Gastroesophageal sphincter (tissue), 3 donors: ENCODE measurements around the gene EPHA8.

Source experiments
- POLR2A ChIP-seq, 2 donors: fragments of 450-650 bp; IDR thresholded peaks; one replicate each; pipeline ENCODE4 v1.6.1; 2017; ENCODE audit warnings: antibody characterized with exemption in 2 of 2, mild to moderate bottlenecking in 2 of 2, moderate library complexity in 1 of 2
- TF ChIP-seq, protein P1 (sequence below), 4 experiments: fragments of 200-600 bp in 2 of 4; fragments of 450-650 bp in 2 of 4; sonication (generic) in 1 of 4; IDR thresholded peaks; one replicate each; pipeline ENCODE4 v1.5.1; 2017 to 2019; ENCODE audit warnings: antibody characterized with exemption in 4 of 4, mild to moderate bottlenecking in 2 of 4, moderate library complexity in 2 of 4

DNA sequence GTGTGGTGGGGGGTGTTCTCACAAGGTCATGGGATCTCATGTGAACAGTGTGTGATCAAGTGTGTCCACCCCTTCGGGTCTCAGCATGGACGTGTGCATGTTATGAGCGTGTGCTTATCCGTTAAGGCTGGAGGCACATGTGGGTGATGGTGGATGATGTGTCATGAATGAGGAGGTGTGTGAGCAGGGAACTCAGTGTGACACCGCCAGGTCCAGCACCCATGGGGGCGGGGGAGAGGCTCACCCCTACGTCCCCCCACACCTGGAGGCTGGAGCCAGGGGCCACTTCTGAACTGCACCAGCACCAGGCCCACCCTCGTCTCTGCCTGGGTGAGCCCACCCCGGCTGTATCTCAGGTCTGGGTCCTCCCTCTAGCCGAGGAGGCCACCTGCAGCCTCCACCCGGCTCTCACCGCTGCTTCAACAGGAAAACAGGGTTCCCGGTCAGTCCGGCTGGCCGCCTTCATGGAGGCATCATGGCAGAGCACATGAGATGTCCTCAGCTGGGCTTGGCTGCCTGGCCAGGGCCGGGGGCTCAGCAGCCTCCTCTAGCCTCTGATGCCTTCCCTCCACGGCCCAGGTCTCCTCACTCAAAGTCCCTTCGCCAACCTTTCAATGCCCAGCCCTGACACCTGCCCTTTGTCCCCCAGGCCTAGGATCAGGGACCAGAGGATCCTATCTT is 38.9 kb downstream of the EPHA8 start:
- TF ChIP-seq, protein P1, sequence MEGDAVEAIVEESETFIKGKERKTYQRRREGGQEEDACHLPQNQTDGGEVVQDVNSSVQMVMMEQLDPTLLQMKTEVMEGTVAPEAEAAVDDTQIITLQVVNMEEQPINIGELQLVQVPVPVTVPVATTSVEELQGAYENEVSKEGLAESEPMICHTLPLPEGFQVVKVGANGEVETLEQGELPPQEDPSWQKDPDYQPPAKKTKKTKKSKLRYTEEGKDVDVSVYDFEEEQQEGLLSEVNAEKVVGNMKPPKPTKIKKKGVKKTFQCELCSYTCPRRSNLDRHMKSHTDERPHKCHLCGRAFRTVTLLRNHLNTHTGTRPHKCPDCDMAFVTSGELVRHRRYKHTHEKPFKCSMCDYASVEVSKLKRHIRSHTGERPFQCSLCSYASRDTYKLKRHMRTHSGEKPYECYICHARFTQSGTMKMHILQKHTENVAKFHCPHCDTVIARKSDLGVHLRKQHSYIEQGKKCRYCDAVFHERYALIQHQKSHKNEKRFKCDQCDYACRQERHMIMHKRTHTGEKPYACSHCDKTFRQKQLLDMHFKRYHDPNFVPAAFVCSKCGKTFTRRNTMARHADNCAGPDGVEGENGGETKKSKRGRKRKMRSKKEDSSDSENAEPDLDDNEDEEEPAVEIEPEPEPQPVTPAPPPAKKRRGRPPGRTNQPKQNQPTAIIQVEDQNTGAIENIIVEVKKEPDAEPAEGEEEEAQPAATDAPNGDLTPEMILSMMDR (IDR thresholded peaks at IDR 0.05), result no peak
- no peak for TF ChIP-seq POLR2A (IDR thresholded peaks at IDR 0.05)
